Measurements from ENCODE around the gene ATP7A.

Gene ATP7A

DNA sequence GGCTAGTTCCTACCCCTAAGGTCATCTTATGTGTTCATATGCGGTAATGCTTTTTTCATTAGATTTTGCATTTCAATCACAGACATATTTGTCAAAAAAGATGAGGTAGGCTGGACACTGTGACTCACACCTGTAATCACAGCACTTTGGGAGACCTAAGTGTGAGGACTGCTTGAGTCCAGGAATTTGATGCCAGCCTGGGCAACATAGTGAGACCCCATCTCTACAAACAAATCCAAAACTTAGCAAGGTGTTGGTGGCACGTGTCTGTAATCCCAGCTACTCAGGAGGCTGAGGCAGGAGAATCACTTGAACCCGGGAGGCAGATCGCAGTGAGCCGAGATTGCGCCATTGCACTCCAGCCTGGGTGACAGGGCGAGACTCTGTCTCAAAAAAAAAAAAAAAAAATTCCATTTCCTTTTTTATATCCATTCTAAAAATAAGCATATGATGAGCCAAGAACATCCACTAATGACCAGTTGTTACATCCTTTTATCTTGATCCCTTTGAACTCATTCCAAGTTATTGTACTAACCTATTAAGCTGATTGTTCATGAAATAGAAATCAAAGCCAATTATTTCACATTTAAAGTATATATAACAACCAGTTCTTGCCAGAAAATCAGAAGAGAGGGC lies 35.5 kb downstream of the ATP7A start:
- no peak for DNase-seq (ENCODE audit: low read depth)

- no peak for DNase-seq (ENCODE audit: low read depth)
Observed at GRCh38 chrX:77946571-77946970, 36.1 kb downstream of the ATP7A start.

GRCh38 chrX:77949840-77950239 lies 39.3 kb downstream of the ATP7A start:
- DNase-seq (ENCODE audit: low read depth): no peak

- DNase-seq (ENCODE audit: low read depth): no peak
Observed at GRCh38 chrX:77952173-77952572, 41.7 kb downstream of the ATP7A start.

- DNase-seq (ENCODE audit: low read depth): no peak
Observed at GRCh38 chrX:77953302-77953701, 42.8 kb downstream of the ATP7A start.

DNA sequence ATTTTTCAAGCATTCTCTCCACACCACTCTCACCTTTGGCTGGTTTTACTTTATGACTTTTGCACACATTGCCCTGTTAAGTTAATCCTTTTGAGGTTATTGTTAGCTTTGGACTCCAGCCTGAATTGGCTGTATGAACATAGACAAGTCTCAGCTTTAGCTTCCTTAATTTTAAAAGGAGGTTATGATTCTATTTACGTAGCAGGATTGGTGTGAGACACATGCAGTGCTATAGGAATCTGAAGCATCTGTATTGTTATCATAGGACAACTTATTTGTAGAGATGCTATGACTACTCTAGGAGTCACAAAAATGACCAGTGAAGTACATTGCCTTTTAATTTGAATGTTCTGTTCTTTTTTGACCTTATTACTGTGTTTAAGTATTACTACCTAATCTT lies 43.2 kb downstream of the ATP7A start:
- DNase-seq (ENCODE audit: low read depth): no peak

DNA sequence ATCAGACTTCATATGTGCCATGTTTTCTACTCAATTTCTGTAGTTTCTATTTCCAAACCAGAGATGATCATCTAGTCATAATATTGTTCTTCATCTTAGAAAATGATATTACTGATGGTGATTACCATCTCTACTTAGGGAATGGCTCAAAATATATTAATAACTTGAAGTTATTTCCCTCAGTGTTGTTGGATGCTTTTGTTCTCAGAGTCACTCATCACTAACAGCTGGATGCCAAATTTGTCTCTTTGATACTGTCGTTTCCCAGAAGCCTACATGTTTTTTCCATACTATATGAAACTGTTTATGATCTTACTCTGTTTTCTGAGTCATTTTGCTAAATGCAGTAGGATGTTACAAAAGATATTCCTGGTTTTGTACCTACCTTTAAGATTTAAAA lies 50.1 kb downstream of the ATP7A start:
- DNase-seq (ENCODE audit: low read depth): no peak

- DNase-seq (ENCODE audit: low read depth): no peak
Observed at GRCh38 chrX:77961063-77961462, 50.6 kb downstream of the ATP7A start.

DNA sequence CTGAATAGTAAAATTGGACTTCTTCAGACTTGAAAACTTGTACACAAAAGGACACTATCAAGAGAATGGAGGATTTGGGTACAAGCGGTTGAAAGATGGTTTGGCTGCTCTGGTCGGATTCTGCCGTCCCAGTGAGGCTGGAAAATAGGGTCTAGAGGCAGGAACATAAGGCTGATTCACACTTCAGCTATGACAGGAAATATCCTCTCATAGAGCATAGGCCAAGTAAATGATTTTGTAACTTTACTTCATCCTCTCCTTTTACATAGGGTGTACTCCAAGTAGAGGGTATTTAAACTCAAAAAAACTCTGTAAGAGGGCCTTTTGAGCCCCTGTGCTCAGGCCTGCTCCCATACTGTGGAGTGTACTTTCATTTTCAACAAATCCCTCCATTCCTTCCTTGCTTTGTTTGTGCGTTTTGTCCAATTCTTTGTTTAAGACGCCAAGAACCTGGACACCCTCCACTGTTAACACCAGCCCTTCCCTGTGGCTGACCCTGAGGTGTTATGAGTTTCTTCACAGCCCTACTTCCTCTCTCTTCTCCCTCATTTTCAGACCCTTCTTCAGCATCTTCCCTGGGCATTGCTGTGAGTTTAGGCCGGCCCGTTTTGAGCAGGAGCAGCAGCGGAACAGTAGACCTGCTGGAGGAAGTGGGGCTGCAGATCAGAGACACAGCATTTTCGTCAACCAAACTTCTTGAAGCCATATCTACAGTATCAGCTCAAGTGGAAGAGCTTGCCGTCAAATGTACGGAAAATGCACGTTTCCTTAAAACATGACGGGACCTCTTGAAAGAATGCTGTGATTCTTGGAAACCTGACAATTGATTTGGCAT lies 51.8 kb downstream of the ATP7A start:
- DNase-seq (ENCODE audit: low read depth): no peak

DNA sequence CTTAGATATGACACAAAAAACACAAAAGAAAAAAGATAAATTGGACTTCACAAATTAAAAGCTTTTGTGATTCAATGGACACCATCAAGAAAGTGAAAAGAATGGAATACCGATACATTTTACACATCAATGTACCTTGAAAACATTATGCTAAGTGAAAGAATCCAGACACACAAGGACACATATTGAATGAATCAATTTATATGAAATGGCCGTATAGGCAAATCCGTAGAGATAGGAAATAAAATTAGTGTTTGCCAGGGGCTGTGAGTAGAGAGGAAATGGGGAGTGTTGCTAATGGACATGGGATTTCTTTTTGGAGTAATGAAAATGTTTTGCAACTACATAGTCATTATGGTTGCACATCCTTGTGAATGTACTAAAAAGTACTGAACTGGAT lies 55.9 kb downstream of the ATP7A start:
- DNase-seq (ENCODE audit: low read depth): no peak

DNA sequence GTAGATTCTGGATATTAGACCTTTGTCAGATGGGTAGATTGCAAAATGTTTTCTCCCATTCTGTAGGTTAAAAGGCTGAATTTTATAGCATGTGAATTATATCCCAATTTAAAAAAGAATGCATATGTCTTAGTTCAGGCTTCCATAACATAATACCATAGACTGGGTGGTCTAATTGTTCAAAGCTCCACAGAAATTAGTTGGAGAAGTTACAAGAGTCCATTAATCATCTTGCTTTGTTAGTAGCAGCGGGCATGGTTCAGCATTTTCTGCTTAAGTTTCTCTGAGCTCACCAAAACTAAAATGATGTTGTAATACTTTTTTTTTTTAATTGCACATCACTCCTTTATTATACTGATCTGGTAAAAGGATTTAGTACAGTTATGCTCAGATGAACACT lies 57.1 kb downstream of the ATP7A start:
- DNase-seq (ENCODE audit: low read depth): no peak

DNA sequence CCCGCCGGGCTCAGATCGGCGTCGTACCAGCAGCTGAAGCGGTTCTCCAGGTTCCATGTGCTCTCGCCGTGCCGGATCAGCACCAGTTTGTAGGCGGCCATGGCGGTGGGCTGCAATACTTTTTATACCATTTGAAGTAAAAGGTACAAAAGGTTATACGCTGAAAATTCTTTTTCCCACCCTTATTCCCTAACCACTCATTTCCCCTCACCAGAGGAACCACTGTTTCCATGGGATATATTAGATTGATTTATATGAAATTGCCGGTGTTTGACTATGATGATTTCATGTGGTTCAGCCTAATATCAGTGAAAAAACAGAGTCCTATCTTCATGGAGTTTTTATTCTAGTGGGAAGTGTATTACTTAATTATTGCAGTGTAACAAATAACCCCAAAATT lies 59.0 kb downstream of the ATP7A start, which contains the start of gene PGAM4:
TSS of gene PGAM4 (minus strand) at position 101 of the 400 bp plus-strand sequence. CDS start at position 101, 0 bp downstream.
- no peak for DNase-seq (ENCODE audit: low read depth)

- DNase-seq (ENCODE audit: low read depth): no peak
Observed at GRCh38 chrX:77975755-77976154, 65.3 kb downstream of the ATP7A start.

DNA sequence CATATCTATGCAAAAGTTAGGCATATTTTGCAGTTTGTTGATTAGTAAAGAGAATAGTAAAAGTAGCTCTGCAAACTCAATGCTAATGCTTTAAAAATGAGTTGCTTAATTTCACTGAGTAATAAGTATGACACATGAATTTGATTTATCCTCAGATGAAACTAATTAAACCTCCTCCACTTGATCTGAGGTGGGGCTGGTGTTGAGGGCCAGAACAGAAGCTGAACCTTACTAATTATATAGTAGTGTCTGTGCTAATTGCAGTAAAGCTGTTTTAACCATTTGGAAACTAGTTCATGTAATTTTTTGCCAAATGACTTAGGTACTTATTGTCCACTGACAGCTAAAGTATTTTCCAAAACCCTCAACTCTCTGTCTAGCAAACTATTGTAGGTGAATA lies 66.6 kb downstream of the ATP7A start:
- DNase-seq (ENCODE audit: low read depth): no peak

- DNase-seq (ENCODE audit: low read depth): no peak
Observed at GRCh38 chrX:77977518-77977917, 67.0 kb downstream of the ATP7A start.

GRCh38 chrX:77979870-77980269 lies 69.4 kb downstream of the ATP7A start:
- no peak for DNase-seq (ENCODE audit: low read depth)

DNA sequence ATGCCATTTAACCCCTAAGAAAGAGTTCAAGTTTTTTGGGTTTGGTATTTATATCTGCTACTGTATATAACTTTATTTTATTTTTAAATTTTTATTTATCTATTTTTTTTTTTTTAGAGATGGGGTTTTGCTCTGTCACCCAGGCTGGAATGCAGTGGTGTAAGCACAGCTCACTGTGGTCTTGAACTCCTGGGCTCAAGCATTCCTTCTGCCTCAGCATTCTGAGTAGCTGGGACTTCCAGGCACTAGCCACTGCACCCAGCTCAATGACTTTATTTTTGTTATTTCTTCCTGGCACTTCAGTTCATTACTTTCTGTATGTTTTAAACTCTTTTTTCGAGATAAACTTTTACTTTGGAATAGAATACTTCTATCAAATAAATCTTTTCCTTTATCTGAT lies 101.4 kb downstream of the ATP7A start:
- no peak for DNase-seq (ENCODE audit: low read depth)

DNA sequence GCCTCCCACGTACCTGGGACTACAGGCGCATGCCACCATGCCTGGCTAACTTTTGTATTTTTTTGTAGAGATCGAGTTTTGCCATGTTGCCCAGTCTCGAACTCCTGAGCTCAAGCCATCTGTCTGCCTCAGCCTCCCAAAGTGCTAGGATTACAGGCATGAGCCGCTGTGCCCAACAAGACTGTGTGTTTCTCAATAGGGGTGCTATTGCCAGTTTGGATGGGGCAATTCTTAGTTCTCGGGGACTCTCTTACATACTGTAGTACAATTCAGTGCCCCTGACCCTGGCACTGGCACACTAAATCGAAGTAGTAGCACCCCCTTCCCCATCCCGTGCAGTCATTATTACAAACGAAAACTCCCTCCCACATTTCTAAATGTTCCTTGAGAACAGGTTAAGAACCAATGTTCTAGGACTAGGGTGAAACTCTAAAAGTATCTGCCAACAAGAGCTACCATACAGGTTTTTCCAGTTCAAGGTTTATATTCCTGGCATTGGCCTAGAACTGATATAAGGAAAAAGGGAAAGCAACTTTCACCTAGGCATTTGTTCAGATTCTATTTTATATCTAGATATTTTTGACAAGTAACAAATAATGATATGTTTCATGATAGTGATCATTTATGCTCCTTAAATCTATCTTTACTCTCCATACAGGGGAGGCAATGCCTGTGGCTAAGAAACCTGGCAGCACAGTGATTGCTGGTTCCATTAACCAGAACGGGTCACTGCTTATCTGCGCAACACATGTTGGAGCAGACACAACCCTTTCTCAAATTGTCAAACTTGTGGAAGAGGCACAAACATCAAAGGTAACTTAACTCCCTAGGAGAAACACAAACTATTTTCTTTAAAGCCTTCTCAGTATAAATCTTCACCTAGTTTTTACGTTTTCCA lies 109.3 kb downstream of the ATP7A start:
- no peak for DNase-seq (ENCODE audit: low read depth)

GRCh38 chrX:78024349-78025059 lies 114.0 kb downstream of the ATP7A start:
- DNase-seq (ENCODE audit: low read depth): no peak

DNA sequence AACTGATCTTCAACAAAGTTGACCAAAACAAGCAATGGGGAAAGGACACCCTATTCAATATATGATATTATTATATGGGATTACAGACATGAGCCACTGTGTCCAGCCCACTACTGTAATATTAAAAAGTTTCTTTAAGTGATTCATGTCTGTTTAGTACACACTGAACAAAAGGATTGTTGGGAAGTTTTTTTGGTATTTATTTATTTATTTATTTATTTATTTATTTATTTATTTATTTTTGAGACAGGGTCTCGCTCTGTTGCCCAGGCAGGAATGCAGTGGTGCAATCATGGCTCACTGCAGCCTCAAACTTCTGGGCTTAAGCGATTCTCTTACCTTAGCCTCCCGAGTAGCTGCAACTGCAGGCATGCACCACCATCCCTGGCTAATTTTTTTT lies 117.3 kb downstream of the ATP7A start:
- no peak for DNase-seq (ENCODE audit: low read depth)

- DNase-seq (ENCODE audit: low read depth): no peak
Observed at GRCh38 chrX:78029663-78030062, 119.2 kb downstream of the ATP7A start.

DNA sequence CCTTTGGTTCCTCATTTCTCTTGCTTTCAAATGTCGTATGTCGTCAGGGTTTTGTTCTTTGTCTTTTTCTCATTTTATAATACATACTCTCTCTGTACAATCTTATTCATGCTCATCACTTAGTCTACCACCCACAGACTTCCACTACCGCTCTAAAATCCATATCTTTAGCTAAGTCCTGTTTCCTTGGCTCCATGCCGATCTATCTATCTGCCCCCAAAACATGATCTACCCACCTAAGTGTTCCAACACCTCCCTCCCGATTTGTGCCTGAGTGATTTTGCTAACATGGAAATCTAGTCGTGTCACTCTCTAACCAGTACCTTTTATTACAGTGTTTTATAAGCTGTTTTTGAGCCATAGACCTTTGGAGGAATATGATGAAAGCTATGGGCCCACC lies 124.6 kb downstream of the ATP7A start:
- DNase-seq (ENCODE audit: low read depth): no peak

Measured in stimulated activated CD8-positive, alpha-beta memory T cell treated with anti-CD3 and anti-CD28 coated beads, Interleukin-15, amount 100 ng/mL, for 24 hours (primary cell).